ENCODE data around the gene KIT.

Gene KIT

DNA sequence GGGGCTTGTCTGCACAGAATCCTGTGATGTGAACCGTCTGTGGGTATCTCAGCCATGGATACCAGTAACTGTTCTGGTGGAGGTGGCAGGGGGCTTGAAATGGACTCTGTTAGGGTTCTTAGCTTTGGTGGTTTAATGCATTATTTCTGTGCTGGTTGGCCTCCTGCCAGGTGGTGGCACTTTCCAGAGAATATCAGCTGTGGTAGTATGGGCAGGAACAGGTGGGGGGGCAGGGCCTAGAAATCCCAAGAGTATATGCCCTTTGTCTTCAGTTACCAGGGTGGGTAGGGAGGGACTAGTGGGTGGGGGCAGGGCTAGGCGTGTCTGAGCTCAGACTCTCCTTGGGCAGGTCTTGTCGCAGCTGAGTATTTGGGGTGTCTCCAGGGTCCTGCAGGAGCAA is 106.7 kb downstream of the KIT start:
- FAIRE-seq, result no peak
- no peak for TF ChIP-seq POLR2A (IDR thresholded peaks at IDR 0.05; ENCODE audit: low read depth, low read length)
- no peak for TF ChIP-seq POLR2AphosphoS5 (IDR thresholded peaks at IDR 0.05; ENCODE audit: low read depth, low read length)
- no peak for TF ChIP-seq TAF1 (IDR thresholded peaks at IDR 0.05; ENCODE audit: borderline replicate concordance, low read depth, low read length)
- DNase-seq (ENCODE audit: insufficient read length), result no peak

DNA sequence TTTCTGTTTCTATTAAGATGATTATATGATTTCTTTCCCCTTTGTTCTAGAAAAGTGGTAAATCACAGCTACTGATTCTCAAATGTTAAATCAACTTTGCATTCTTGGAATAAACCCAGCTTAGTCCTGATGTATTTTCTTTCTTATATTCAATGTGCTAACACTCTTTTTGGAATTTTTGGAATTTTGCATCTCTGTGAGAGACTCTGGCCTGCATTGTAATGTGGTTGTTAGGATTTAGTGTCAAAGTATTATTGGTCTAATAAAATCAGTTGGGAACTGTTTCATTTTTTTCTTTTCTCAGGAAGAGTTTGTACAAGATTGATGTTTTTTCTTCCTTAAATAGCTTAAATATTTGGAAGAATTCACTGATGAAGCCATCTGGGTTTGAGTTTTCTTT is 109.6 kb downstream of the KIT start:
- TF ChIP-seq POLR2A (IDR thresholded peaks at IDR 0.05; ENCODE audit: low read depth, low read length) (no peak), TAF1 (IDR thresholded peaks at IDR 0.05; ENCODE audit: borderline replicate concordance, low read depth, low read length) (no peak), POLR2AphosphoS5 (IDR thresholded peaks at IDR 0.05; ENCODE audit: low read depth, low read length) (no peak)
- no peak for DNase-seq (ENCODE audit: insufficient read length)
- no peak for FAIRE-seq

DNA sequence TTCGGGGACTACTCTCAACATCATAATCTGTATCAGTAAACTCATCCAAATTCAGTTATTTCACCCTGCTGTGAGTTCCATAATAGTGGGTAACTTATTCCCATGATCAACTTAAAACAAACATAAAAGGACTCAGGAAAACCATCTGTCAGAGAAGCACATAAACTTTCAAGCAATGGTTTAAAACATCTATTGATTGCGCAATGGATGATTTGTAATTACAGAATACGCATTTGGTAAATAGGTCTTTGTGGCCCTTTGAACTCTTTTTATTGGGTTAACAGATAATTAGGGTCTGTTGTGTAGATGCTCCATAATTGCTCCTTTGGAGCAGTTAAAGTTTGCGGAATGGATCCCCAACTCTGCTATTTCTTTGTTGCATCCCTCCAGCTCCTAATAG is 115.3 kb downstream of the KIT start:
- TF ChIP-seq POLR2AphosphoS5 (IDR thresholded peaks at IDR 0.05; ENCODE audit: low read depth, low read length) (no peak), POLR2A (IDR thresholded peaks at IDR 0.05; ENCODE audit: low read depth, low read length) (no peak), TAF1 (IDR thresholded peaks at IDR 0.05; ENCODE audit: borderline replicate concordance, low read depth, low read length) (no peak)
- no peak for FAIRE-seq
- no peak for DNase-seq (ENCODE audit: insufficient read length)

DNA sequence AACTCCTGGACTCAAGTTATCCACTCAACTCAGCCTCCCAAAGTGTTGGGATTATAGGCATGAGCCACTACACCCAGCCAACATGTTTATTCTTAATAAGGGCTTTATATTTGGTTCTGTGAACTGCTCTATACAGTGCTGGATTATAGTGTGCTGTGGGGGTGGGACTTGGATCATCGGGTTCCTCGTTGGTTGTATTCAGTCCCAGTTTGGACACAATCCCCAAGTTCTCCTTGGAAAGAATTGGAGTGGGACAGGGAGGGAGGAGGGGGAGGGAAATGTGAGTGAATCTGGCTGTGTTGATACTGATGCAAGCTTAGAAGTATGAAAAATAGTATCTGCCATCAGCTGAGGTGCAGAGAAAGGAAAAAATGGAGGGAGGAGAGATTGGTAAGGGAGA is 121.3 kb downstream of the KIT start:
- no peak for FAIRE-seq
- DNase-seq (ENCODE audit: insufficient read length), result no peak
- no peak for TF ChIP-seq POLR2A (IDR thresholded peaks at IDR 0.05; ENCODE audit: low read depth, low read length)
- no peak for TF ChIP-seq TAF1 (IDR thresholded peaks at IDR 0.05; ENCODE audit: borderline replicate concordance, low read depth, low read length)

DNA sequence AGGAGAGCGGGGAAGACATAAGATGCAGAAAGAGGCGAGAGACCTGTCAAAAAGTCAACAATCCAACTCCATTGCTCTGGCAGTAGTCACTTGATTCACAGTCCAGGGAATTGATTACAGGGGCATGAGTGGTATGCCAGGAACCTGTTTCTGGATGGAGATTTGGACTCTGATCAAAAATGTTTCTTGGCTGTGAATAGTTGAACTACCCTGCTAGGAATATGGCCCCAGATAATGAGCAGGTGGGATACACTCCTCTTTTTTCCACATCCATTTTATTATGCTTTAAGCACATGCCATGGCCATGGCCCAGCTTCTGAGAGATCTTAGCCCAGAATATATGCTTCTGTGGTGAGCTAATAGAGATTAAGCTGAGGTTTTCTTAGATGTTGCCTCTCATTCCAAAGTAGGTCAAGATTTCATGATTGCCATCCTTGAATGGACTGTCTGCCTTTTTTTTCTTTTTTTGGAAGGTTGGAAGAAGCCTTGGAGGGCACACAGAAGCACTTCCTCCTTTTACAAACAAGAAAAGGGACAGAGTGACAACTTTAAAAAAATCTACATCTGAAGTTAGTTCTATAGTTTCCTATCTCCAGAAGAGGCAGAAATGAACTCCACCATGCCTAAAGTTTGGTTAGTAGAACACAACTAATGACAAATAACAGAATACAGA is 121.9 kb downstream of the KIT start:
- TF ChIP-seq POLR2AphosphoS5 (IDR thresholded peaks at IDR 0.05; ENCODE audit: low read depth, low read length), result no peak
- no peak for TF ChIP-seq POLR2A (IDR thresholded peaks at IDR 0.05; ENCODE audit: low read depth, low read length)
- TF ChIP-seq TAF1 (IDR thresholded peaks at IDR 0.05; ENCODE audit: borderline replicate concordance, low read depth, low read length), result no peak
- no peak for DNase-seq (ENCODE audit: insufficient read length)
- FAIRE-seq, result no peak

DNA sequence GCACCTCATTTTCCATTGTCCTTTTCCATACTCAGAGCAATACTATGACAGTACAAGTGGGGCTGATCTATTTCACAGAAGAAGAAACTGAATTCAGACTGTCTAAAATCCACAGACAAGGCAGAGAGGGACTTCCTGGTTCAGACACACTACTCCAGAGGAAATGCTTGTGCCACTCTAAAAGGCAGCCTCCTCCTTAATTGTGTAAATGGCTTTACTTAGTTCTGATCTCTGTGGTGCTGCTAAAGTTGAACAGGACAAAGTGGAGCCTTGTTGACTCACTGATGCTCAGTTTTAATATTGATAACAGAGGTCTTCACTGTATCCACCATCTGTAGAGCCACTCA is 122.4 kb downstream of the KIT start:
- no peak for DNase-seq (ENCODE audit: insufficient read length)
- TF ChIP-seq POLR2AphosphoS5 (IDR thresholded peaks at IDR 0.05; ENCODE audit: low read depth, low read length), result no peak
- TF ChIP-seq TAF1 (IDR thresholded peaks at IDR 0.05; ENCODE audit: borderline replicate concordance, low read depth, low read length), result no peak
- no peak for TF ChIP-seq POLR2A (IDR thresholded peaks at IDR 0.05; ENCODE audit: low read depth, low read length)
- no peak for FAIRE-seq

DNA sequence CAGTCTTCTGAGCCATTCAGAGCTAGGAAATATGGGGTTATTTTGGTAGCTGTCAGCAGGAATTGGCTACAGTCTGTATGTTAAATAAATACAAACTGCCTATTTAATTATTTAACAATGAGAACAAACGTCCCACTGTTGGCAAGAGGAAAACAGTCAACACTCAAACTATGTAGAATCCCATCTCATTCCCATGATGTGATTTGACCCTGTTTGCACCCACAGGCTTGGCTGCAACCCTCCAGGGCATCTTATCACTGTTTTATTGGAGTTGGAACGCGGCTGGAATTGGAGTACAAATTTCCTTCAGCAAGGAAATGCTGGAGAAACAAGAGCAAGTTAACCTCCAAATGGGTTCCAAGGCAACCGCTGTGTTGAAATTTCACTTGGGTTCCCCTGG is 124.0 kb downstream of the KIT start:
- FAIRE-seq (no peak), DNase-seq (ENCODE audit: insufficient read length) (no peak)
- TF ChIP-seq TAF1 (IDR thresholded peaks at IDR 0.05; ENCODE audit: borderline replicate concordance, low read depth, low read length), result no peak
- TF ChIP-seq POLR2A (IDR thresholded peaks at IDR 0.05; ENCODE audit: low read depth, low read length), result no peak
- no peak for TF ChIP-seq POLR2AphosphoS5 (IDR thresholded peaks at IDR 0.05; ENCODE audit: low read depth, low read length)

DNA sequence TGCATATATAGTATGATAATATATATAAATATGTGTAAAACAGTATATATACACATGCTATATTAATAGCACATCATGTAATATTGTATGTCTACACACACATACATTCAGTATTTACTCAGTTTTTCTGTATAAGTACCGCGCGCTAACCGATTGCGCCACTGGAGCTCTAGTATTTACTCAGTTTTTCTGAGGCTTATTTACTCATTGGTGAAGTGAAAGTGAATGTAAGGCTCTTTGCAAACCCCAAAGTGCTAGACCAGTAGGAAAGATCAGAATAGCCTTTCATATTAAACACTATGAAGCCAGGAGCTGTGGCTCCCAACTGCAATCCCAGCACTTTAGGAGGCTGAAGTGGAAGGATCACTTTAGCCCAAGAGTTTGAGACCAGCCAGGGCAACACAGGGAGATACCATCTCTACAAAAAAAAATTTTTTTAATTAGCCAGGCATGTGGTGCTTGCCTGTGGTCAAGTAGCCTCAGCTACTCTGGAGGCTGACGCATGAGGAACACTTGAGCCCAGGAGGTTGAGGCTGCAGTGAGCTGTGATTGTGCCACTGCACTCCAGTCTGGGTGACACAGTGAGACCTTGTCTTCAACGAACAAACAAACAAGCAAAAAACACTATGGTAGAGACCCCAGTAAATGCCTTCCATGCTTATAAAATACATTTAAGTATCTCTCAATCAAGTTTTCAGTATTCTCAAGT is 125.8 kb downstream of the KIT start:
- DNase-seq (ENCODE audit: insufficient read length) (no peak), FAIRE-seq (no peak)
- TF ChIP-seq POLR2AphosphoS5 (IDR thresholded peaks at IDR 0.05; ENCODE audit: low read depth, low read length) (no peak), TAF1 (IDR thresholded peaks at IDR 0.05; ENCODE audit: borderline replicate concordance, low read depth, low read length) (no peak), POLR2A (IDR thresholded peaks at IDR 0.05; ENCODE audit: low read depth, low read length) (no peak)

DNA sequence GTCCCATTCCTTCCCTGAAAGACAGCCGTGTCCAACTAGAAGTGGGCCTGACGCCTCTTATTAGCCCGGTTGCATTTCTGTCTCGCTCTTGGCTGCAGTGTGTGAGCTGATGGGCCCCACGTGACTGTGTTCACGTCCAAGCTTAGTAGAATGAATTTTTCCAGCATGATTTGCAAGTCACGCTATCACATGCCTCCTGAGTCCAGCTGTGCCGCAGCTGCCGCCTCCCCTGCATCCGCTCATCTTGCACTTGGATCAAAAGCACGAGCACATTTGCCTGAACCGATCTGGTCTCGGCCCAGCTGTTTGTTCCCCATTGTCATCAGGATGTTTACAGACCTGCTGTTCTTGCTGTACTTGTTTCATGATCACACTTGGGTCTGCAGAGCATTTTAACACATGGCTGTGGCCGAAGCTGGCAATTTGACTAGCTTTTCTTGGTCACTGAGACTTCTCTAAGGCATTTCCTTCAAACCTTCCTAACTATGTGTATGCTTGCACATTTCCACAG is 126.5 kb downstream of the KIT start:
- no peak for DNase-seq (ENCODE audit: insufficient read length)
- TF ChIP-seq POLR2AphosphoS5 (IDR thresholded peaks at IDR 0.05; ENCODE audit: low read depth, low read length), result no peak
- TF ChIP-seq POLR2A (IDR thresholded peaks at IDR 0.05; ENCODE audit: low read depth, low read length), result no peak
- no peak for TF ChIP-seq TAF1 (IDR thresholded peaks at IDR 0.05; ENCODE audit: borderline replicate concordance, low read depth, low read length)
- no peak for FAIRE-seq

Data from GM12892 (cell line).